Gastrocnemius medialis (tissue), 4 donors: ENCODE measurements around the gene RNASEH1. TPM values are rescaled to one million over a fixed set of nuclear protein-coding genes. Genes with fewer than 3 reads are reported as not detected.
A peak's percentile ranks its signal among the peaks of the same experiment; 100 is the strongest.

Experiments
- ATAC-seq, 2 donors: fragments of 150-250 bp; one replicate each; pipeline ENCODE4 v1.9.1; 2016
- DNase-seq, 2 donors: peaks; one replicate each; pipeline ENCODE4 v3.0.0-alpha.2; 2019
- H3K27ac ChIP-seq, 4 donors: fragments of 200-600 bp; sonication (generic); 1 replicate in 1 of 4; 2 replicates in 3 of 4; pipeline ENCODE4 v1.5.1; 2016 to 2018; ENCODE audit warnings: mild to moderate bottlenecking in 2 of 4, moderate library complexity in 1 of 4
- H3K27me3 ChIP-seq, 3 donors: fragments of 200-600 bp; sonication (generic) in 2 of 3; 1 replicate in 1 of 3; 2 replicates in 2 of 3; pipeline versions ENCODE4 v1.5.1 to v1.6.0; 2016 to 2019; ENCODE audit warnings: mild to moderate bottlenecking in 1 of 3, moderate library complexity in 1 of 3
- H3K36me3 ChIP-seq, 2 donors: fragments of 200-600 bp; sonication (generic) in 1 of 2; one replicate each; pipeline ENCODE4 v1.5.1; 2017 to 2018
- H3K4me1 ChIP-seq, 2 donors: fragments of 200-600 bp; sonication (generic) in 1 of 2; one replicate each; pipeline ENCODE4 v1.5.1; 2016 to 2017; ENCODE audit warnings: mild to moderate bottlenecking in 2 of 2
- H3K4me3 ChIP-seq, 4 donors: fragments of 200-600 bp; sonication (generic) in 3 of 4; 1 replicate in 1 of 4; 2 replicates in 3 of 4; pipeline ENCODE4 v1.5.1; 2016 to 2019; ENCODE audit warnings: mild to moderate bottlenecking in 2 of 4
- H3K9me3 ChIP-seq, 3 donors: fragments of 200-600 bp; sonication (generic) in 2 of 3; 1 replicate in 1 of 3; 2 replicates in 2 of 3; pipeline ENCODE4 v1.5.1; 2016 to 2019
- POLR2A ChIP-seq, 2 donors: fragments of 450-650 bp; IDR thresholded peaks; one replicate each; pipeline ENCODE4 v1.6.1; 2017; ENCODE audit warnings: antibody characterized with exemption in 2 of 2, mild to moderate bottlenecking in 2 of 2, moderate library complexity in 2 of 2
- in situ Hi-C, 4 donors: fragments of 200-750 bp; cut with MboI; loops; one replicate each; pipeline versions ENCODE4 v1.15.0 to v1.8.0; 2017; ENCODE audit warnings: low sequenced_read_pairs in 4 of 4
- intact Hi-C: fragments of 100-400 bp; cut with DNase I; formaldehyde crosslinking; loops from one replicate; pipeline ENCODE4 v1.15.1; 2023; ENCODE audit warnings: low total_unique reads
- total RNA-seq, 4 donors: library from RNA; depleted of rRNA; stranded (reverse); fragments of >200 nt; gene quantifications; one replicate each; pipeline versions ENCODE4 v1.1.0 to v1.2.3, GENCODE V29; 2016
- TF ChIP-seq, protein P1 (sequence below), 5 experiments: fragments of 450-650 bp in 3 of 5; fragments of 200-600 bp in 2 of 5; sonication (generic) in 2 of 5; IDR thresholded peaks in 4 of 5; conservative IDR thresholded peaks in 1 of 5; 1 replicate in 4 of 5; 2 replicates in 1 of 5; pipeline ENCODE4 v1.5.1; 2016 to 2019; ENCODE audit warnings: antibody characterized with exemption in 5 of 5, mild to moderate bottlenecking in 3 of 5, moderate library complexity in 3 of 5

Gene RNASEH1
- total RNA-seq, 4 donors from 2014 or later = 20.6 to 27.4 (median 23.6) TPM

DNA sequence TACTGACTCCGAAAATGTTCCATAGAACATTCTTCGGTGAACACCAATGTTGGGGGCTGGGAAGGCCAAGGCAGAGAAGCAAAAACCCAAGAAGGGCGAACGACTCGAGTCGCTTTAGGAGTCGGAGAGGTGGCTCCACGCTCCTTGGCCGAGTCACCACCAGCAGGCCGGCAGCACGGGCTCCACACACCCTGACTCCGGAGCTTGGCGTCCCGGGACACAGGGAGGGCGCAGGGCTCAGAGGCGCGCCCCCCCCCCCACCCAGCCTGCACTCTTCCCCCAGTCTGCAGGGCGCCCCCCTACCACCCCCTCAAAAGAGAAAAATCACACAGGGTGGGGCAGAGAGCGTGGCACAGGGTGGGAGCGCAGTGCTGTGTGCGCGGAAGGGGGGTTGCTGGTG, 31.3 kb downstream of the RNASEH1 start:
- Histone ChIP-seq H3K27me3 (no peaks in the 10 kb centered on the region), H3K27ac (no peak overlapping the region), H3K36me3 (peaks cover 0 to 5% of the 10 kb centered on the region in 2 donors), H3K9me3 (no peaks in the 10 kb centered on the region), H3K4me3 (no peak overlapping the region), H3K4me1 (peaks cover 7 to 15% of the 10 kb centered on the region in 2 donors)
- no peak for ATAC-seq
- no peak for DNase-seq
- in situ Hi-C loops = no loop called here
- intact Hi-C loops = no loop called here
- TF ChIP-seq, protein P1, sequence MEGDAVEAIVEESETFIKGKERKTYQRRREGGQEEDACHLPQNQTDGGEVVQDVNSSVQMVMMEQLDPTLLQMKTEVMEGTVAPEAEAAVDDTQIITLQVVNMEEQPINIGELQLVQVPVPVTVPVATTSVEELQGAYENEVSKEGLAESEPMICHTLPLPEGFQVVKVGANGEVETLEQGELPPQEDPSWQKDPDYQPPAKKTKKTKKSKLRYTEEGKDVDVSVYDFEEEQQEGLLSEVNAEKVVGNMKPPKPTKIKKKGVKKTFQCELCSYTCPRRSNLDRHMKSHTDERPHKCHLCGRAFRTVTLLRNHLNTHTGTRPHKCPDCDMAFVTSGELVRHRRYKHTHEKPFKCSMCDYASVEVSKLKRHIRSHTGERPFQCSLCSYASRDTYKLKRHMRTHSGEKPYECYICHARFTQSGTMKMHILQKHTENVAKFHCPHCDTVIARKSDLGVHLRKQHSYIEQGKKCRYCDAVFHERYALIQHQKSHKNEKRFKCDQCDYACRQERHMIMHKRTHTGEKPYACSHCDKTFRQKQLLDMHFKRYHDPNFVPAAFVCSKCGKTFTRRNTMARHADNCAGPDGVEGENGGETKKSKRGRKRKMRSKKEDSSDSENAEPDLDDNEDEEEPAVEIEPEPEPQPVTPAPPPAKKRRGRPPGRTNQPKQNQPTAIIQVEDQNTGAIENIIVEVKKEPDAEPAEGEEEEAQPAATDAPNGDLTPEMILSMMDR (IDR thresholded peaks at IDR 0.05 in 4 of 5, conservative IDR thresholded peaks at IDR 0.05 in 1 of 5) = no peak
- TF ChIP-seq POLR2A (IDR thresholded peaks at IDR 0.05) = no peak

DNA sequence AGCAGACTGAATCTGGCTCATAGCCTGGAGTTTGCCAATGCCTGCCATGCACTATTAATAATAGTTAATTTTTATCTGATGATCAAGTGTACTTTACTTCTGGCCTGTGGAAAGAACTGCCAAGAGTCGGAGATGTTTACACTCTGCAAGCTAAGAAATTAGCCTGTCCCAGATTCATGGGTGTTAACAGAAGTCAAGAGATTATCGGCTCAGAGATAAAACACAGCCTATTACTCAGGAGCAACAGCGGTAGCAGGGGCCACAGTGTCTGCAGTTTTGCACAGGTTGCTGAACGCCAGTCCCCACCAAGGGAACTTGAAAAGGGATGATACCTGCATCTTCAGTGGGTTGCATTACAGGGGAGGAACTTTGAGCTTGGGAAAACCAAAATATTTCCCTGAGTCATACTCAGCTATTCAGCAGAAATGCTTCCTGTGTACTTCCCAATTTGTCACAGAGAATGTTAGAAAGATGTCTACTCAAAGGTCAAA, 34.5 kb downstream of the RNASEH1 start:
- Histone ChIP-seq H3K27ac (peak overlapping the region in 1 of 4 donors; percentile 29), H3K4me1 (peaks cover 23 to 28% of the 10 kb centered on the region in 2 donors), H3K4me3 (no peak overlapping the region), H3K27me3 (no peaks in the 10 kb centered on the region), H3K9me3 (no peaks in the 10 kb centered on the region), H3K36me3 (no peaks in the 10 kb centered on the region)
- intact Hi-C loops = no loop called here
- in situ Hi-C loops = no loop called here
- ATAC-seq (no peak), DNase-seq (no peak)
- TF ChIP-seq, protein P1 (IDR thresholded peaks at IDR 0.05 in 4 of 5, conservative IDR thresholded peaks at IDR 0.05 in 1 of 5) = no peak
- TF ChIP-seq POLR2A (IDR thresholded peaks at IDR 0.05) = no peak

DNA sequence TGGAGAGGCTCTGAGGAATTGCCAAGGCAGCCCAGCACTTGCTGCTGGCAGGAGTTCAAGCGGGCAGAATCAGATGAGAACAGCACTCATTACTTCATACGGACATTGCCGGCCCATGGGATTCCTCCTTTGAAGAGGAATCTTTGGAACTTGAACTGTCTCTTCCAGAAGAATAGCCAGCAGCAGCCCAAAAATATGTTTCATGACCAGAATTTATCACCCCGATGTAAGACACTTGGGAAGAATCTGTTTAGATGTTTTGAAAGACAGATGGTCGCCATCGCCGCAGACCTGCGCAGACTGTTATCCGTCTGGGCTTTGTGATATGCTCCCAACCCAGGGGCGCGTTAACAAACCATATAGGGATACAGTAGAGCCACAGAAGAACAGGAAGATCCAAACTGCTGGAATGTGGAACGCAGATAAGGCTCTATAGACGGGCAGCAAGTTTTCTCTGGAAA, 35.1 kb downstream of the RNASEH1 start:
- no peak for ATAC-seq
- Histone ChIP-seq H3K36me3 (no peaks in the 10 kb centered on the region), H3K27me3 (no peaks in the 10 kb centered on the region), H3K9me3 (no peaks in the 10 kb centered on the region), H3K4me1 (peaks cover 23 to 29% of the 10 kb centered on the region in 2 donors), H3K4me3 (no peak overlapping the region), H3K27ac (peak overlapping the region in 1 of 4 donors; percentile 29)
- no peak for DNase-seq
- TF ChIP-seq, protein P1 (IDR thresholded peaks at IDR 0.05 in 4 of 5, conservative IDR thresholded peaks at IDR 0.05 in 1 of 5) = no peak
- no peak for TF ChIP-seq POLR2A (IDR thresholded peaks at IDR 0.05)
- intact Hi-C loops (no loop called here), in situ Hi-C loops (no loop called here)

DNA sequence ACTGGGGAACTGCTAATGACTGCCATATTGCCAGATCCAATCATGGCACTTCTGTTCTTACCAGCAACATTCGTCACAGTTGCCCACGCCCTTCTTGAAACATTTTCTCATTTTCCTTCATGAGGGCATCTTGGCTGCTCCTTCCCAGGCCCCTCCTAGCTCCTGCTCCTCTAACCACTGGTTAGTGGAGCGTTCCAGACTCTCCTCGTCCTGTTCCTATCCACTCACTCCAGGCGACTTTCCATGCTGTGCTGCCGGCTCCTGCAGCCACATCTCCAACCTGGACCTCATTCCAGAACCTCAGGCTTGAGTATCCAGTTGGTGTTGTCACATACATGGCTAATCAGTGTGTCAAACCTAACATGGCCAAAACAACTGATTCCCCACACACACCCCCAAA, 37.5 kb downstream of the RNASEH1 start:
- peaks cover 33 to 39% of the 10 kb centered on the region in 2 donors for H3K4me1 ChIP-seq
- DNase-seq = no peak
- no peak overlapping the region for H3K4me3 ChIP-seq
- H3K27me3 ChIP-seq = no peaks in the 10 kb centered on the region
- no peaks in the 10 kb centered on the region for H3K9me3 ChIP-seq
- no peak for ATAC-seq
- peak overlapping the region in 1 of 4 donors; percentile 29 for H3K27ac ChIP-seq
- TF ChIP-seq, protein P1 (IDR thresholded peaks at IDR 0.05 in 4 of 5, conservative IDR thresholded peaks at IDR 0.05 in 1 of 5) = no peak
- no peak for TF ChIP-seq POLR2A (IDR thresholded peaks at IDR 0.05)
- in situ Hi-C loops (no loop called here), intact Hi-C loops (no loop called here)
- H3K36me3 ChIP-seq = no peaks in the 10 kb centered on the region
